Kidney epithelial cell (primary cell): ENCODE data around the gene ST6GALNAC5. TPM values are rescaled to one million over a fixed set of nuclear protein-coding genes. Genes with fewer than 3 reads are reported as not detected.
"Not testable (repeated sequence)": the region's sequence is repeated elsewhere in the genome, so short reads cannot be mapped to it uniquely, and the experiment has no call there.

ENCODE experiments used
- DNase-seq: peaks from one replicate; pipeline ENCODE4 v3.0.0-alpha.2; 2010; ENCODE audit warnings: low read depth
- H3K27me3 ChIP-seq: 2 replicates; pipeline ENCODE4 v1.6.0; 2011; ENCODE audit warnings: low read length; ENCODE audit not compliant: control insufficient read depth, insufficient read depth
- H3K36me3 ChIP-seq: 2 replicates; pipeline ENCODE4 v1.5.1; 2011; ENCODE audit warnings: low read length; ENCODE audit not compliant: control insufficient read depth, insufficient read depth
- H3K4me3 ChIP-seq: 2 replicates; pipeline ENCODE4 v1.5.1; 2011; ENCODE audit warnings: low read depth, mild to moderate bottlenecking, control low read depth, low read length
- total RNA-seq: library from RNA; depleted of rRNA; stranded (reverse); fragments of >200 nt; gene quantifications from 2 replicates; pipeline ENCODE4 v1.2.3, GENCODE V29; 2015
- TF ChIP-seq, protein P1 (sequence below): IDR thresholded peaks from 2 replicates; pipeline ENCODE4 v1.5.1; 2011; ENCODE audit warnings: mild to moderate bottlenecking, moderate library complexity, low read length, control low read depth, inconsistent platforms; ENCODE audit not compliant: insufficient read depth, poor library complexity, severe bottlenecking

Gene ST6GALNAC5
- total RNA-seq, 1 donor from 2014 or later = 9.4 TPM

GRCh38 chr1:76876655-76877395 lies 9.5 kb downstream of the ST6GALNAC5 start:
- TF ChIP-seq, protein P1, sequence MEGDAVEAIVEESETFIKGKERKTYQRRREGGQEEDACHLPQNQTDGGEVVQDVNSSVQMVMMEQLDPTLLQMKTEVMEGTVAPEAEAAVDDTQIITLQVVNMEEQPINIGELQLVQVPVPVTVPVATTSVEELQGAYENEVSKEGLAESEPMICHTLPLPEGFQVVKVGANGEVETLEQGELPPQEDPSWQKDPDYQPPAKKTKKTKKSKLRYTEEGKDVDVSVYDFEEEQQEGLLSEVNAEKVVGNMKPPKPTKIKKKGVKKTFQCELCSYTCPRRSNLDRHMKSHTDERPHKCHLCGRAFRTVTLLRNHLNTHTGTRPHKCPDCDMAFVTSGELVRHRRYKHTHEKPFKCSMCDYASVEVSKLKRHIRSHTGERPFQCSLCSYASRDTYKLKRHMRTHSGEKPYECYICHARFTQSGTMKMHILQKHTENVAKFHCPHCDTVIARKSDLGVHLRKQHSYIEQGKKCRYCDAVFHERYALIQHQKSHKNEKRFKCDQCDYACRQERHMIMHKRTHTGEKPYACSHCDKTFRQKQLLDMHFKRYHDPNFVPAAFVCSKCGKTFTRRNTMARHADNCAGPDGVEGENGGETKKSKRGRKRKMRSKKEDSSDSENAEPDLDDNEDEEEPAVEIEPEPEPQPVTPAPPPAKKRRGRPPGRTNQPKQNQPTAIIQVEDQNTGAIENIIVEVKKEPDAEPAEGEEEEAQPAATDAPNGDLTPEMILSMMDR = no peak
- H3K4me3 ChIP-seq = no peak overlapping the region
- DNase-seq = no peak
- no peaks in the 10 kb centered on the region for H3K36me3 ChIP-seq
- H3K27me3 ChIP-seq = no peaks in the 10 kb centered on the region

DNA sequence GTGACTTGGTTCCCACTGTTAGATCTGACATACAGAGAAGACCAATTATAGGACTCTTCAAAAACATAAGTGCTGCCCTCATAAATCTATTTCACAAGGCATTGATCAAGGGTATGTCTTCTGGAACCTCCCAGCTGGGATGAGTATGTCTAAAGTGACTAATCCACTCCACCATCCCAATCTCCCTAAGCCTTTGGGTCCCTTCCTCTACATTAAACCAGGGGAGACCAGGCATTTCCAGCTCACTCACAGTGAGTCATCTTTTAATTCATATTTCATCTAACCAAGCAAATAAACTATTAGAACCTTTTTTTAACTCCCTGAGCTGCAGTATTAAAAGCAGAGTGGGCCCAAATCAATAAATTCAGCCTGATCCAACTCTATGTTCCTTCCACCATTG lies 11.7 kb downstream of the ST6GALNAC5 start:
- H3K4me3 ChIP-seq, H3K36me3 ChIP-seq, H3K27me3 ChIP-seq, DNase-seq: not testable (repeated sequence)

DNA sequence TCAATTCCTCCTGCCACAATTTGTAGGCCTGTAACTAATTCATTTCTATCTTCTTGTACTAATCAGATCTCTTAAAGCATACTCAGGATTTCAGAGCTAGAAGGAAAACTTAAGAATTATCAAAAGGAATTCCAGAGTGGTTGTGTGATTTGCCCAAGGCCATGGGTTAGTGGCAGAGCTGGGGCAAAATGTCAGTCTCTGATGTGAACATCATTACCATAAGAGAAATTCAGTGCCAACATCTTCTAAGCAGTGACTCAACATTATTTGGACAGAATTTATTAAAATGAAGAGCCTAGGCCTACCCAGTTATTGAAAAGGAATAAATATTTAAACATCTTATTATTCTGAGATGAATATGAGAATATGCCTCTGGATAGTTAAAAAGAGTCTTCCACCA lies 14.5 kb downstream of the ST6GALNAC5 start:
- no peak for DNase-seq
- Histone ChIP-seq H3K27me3 (no peaks in the 10 kb centered on the region), H3K36me3 (no peaks in the 10 kb centered on the region), H3K4me3 (no peak overlapping the region)
- TF ChIP-seq, protein P1 = no peak

DNA sequence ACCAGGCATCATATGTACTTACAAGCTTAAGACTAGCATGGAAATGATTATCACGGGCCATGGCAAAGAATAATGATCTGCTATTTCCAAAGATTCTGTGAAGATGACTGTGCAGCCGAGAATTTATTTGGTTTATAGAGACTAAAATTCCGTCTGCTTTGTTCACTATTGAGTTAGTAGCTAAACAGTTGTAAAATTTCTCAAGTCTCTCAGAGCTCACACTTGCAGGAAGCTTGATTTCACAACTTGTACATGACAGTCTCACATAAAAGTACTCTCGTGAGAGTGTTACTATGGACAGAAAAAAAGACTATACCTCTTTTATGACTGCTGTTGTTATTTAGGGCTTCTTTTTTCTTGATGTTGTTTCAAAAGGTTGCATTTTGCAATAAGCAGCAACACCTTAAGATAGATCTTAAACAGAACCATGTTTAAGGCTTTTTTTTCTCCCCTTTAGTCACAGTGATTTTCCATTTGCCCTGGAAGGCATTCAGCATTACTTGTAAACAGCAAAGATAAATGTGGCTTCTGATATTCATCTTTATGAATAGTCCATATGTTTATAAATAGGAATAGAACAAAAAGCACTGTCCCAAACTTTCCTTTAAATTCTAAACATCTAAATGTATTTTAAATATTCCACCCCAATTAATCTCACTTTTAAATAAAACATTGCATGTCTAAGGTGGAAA lies 24.8 kb downstream of the ST6GALNAC5 start:
- Histone ChIP-seq H3K27me3 (no peaks in the 10 kb centered on the region), H3K36me3 (no peaks in the 10 kb centered on the region), H3K4me3 (no peak overlapping the region)
- no peak for DNase-seq
- TF ChIP-seq, protein P1 = no peak

GRCh38 chr1:76892675-76893074 lies 25.4 kb downstream of the ST6GALNAC5 start:
- Histone ChIP-seq H3K36me3 (no peaks in the 10 kb centered on the region), H3K4me3 (no peak overlapping the region), H3K27me3 (no peaks in the 10 kb centered on the region)
- no peak for DNase-seq
- TF ChIP-seq, protein P1 = no peak

- Histone ChIP-seq H3K36me3 (no peaks in the 10 kb centered on the region), H3K4me3 (no peak overlapping the region), H3K27me3 (no peaks in the 10 kb centered on the region)
- peak; percentile 2 for DNase-seq
- TF ChIP-seq, protein P1 = peak; percentile 86
Observed at GRCh38 chr1:76901158-76901767, 34.0 kb downstream of the ST6GALNAC5 start.
